GM12874 (cell line): ENCODE results near the gene PGLYRP4.

ENCODE experiments used
- CTCF ChIP-seq: IDR thresholded peaks from 2 replicates; pipeline ENCODE4 v1.5.1; 2011; ENCODE audit warnings: low read depth, mild to moderate bottlenecking, control low read depth, low read length, moderate library complexity; ENCODE audit not compliant: insufficient read depth

The PGLYRP4 gene

GRCh38 chr1:153354515-153355193 is 6.0 kb upstream of the PGLYRP4 start:
- TF ChIP-seq CTCF, result no peak

GRCh38 chr1:153353226-153353947 is 4.7 kb upstream of the PGLYRP4 start:
- TF ChIP-seq CTCF, result peak; percentile 51

GRCh38 chr1:153352523-153352922 is 3.9 kb upstream of the PGLYRP4 start:
- peak; percentile 81 for TF ChIP-seq CTCF

- no peak for TF ChIP-seq CTCF
These were observed 1.8 kb upstream of the PGLYRP4 start for GRCh38 chr1:153350321-153350957.

GRCh38 chr1:153349363-153350320 is 1.0 kb upstream of the PGLYRP4 start:
- TF ChIP-seq CTCF, result no peak

GRCh38 chr1:153347856-153348255 is 785 bp downstream of the PGLYRP4 start:
- TF ChIP-seq CTCF, result no peak
